Daoy (cell line): ENCODE results near the gene TRIM73. TPM values are rescaled to one million over a fixed set of nuclear protein-coding genes. Genes with fewer than 3 reads are reported as not detected.
A peak's percentile ranks its signal among the peaks of the same experiment; 100 is the strongest.
"Not testable (repeated sequence)": the region's sequence is repeated elsewhere in the genome, so short reads cannot be mapped to it uniquely, and the experiment has no call there.

Experiments
- DNase-seq: peaks from one replicate; pipeline ENCODE4 v3.0.0-alpha.2; 2015; ENCODE audit warnings: low read depth
- total RNA-seq: library from RNA; depleted of rRNA; stranded (reverse); fragments of >200 nt; shearing (Covaris generic); gene quantifications from 2 replicates; pipeline ENCODE4 v1.2.3, GENCODE V29; 2014; rRNA removed

Gene TRIM73
- total RNA-seq, 1 experiment from 2014 or later: 0.23 TPM

GRCh38 chr7:75415829-75416373 is 20.5 kb downstream of the TRIM73 start:
- DNase-seq: not testable (repeated sequence)

- DNase-seq: not testable (repeated sequence)
These were observed 21.4 kb downstream of the TRIM73 start for GRCh38 chr7:75416787-75417186.

- DNase-seq: not testable (repeated sequence)
These were observed 22.9 kb downstream of the TRIM73 start for GRCh38 chr7:75418292-75418858.

- DNase-seq: not testable (repeated sequence)
These were observed 23.8 kb downstream of the TRIM73 start for GRCh38 chr7:75419210-75419609.

GRCh38 chr7:75419693-75420092 is 24.3 kb downstream of the TRIM73 start:
- not testable (repeated sequence) for DNase-seq

- not testable (repeated sequence) for DNase-seq
These were observed 24.7 kb downstream of the TRIM73 start for GRCh38 chr7:75420152-75420551.

- DNase-seq: not testable (repeated sequence)
These were observed 26.6 kb downstream of the TRIM73 start for GRCh38 chr7:75421798-75422710.

- not testable (repeated sequence) for DNase-seq
These were observed 28.1 kb downstream of the TRIM73 start for GRCh38 chr7:75423481-75423880.

- DNase-seq: not testable (repeated sequence)
These were observed 43.6 kb downstream of the TRIM73 start for GRCh38 chr7:75439000-75439399.

GRCh38 chr7:75442101-75442464 is 46.7 kb downstream of the TRIM73 start:
- not testable (repeated sequence) for DNase-seq

GRCh38 chr7:75442465-75443111 is 47.2 kb downstream of the TRIM73 start:
- DNase-seq: peak; percentile 19

- not testable (repeated sequence) for DNase-seq
These were observed 54.5 kb downstream of the TRIM73 start for GRCh38 chr7:75449946-75450345.

- DNase-seq: not testable (repeated sequence)
These were observed 57.1 kb downstream of the TRIM73 start for GRCh38 chr7:75452494-75452955.

Other genes with a start within 250 kb of the TRIM73 start
- gene POM121C, start 90.7 kb downstream of the TRIM73 start, total RNA-seq: 1.6 and 2.9 TPM in 2 replicates
- gene SPDYE5, start 96.7 kb downstream of the TRIM73 start, total RNA-seq: not detected in 2 replicates